ENCODE results near the gene HEBP1.

Gene HEBP1

DNA sequence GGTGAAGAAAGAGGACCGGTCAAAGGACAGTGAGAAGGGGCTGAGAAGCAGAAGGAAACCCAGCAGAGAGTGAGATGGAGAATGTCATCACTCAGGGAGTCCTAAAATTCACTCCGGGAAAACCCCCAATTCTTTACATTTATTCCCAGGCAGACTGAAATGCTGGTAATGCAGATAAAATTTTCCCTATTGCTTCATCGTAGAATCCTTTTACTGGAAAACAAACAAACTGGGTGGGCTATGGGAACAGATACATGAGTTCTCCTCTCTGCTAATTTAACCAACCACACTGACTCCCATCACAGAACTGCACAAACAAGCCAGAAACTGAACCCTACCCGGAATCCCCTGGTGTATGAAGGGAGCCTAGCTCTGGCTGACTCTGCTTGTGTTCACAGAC is 20.9 kb downstream of the HEBP1 start:
- no peak overlapping the region for H4K91ac ChIP-seq (ENCODE audit: low read length)
- peak; percentile 89 for DNase-seq
- H2BK120ac ChIP-seq (ENCODE audit: low read depth, low read length), result no peak overlapping the region
- WGBS, result 81% methylated on average over 4 of the region's 4 CpGs
- peak overlapping the region in 1 of 2 experiments; percentile 45 for H2BK12ac ChIP-seq (ENCODE audit: low read length in 2 of 2)
- H3K36me3 ChIP-seq (ENCODE audit: control insufficient read depth in 1 of 2, insufficient read depth in 2 of 2, low read depth in 1 of 2, low read length in 2 of 2), result peaks cover 27 to 66% of the 10 kb centered on the region in 2 experiments
- no peak overlapping the region for H3K4me2 ChIP-seq (ENCODE audit: low read length, poor library complexity, severe bottlenecking)
- H3K9me3 ChIP-seq (ENCODE audit: control insufficient read depth, low read length), result no peaks in the 10 kb centered on the region
- H3K18ac ChIP-seq (ENCODE audit: low read depth in 1 of 2, low read length in 2 of 2), result peak overlapping the region; percentile 34 to 44
- no peak overlapping the region for H2BK15ac ChIP-seq (ENCODE audit: low read depth, poor library complexity, severe bottlenecking)
- no peak overlapping the region for H2BK5ac ChIP-seq (ENCODE audit: low read depth, low read length, poor library complexity, severe bottlenecking)
- no peaks in the 10 kb centered on the region for H3K27me3 ChIP-seq (ENCODE audit: control insufficient read depth in 1 of 2, insufficient read depth in 1 of 2, low read length in 2 of 2)
- peak overlapping the region; percentile 90 for H3K9ac ChIP-seq (ENCODE audit: low read length)
- H2AFZ ChIP-seq (ENCODE audit: low read depth, low read length), result no peak overlapping the region
- peak overlapping the region; percentile 4 for H2AK5ac ChIP-seq (ENCODE audit: low read length, severe bottlenecking)
- H4K8ac ChIP-seq (ENCODE audit: low read length), result no peak overlapping the region
- H3K23ac ChIP-seq (ENCODE audit: low read length in 2 of 2), result no peak overlapping the region
- H3K27ac ChIP-seq (ENCODE audit: low read length, poor library complexity, severe bottlenecking), result peak overlapping the region; percentile 60
- H3K79me1 ChIP-seq (replicated peaks; ENCODE audit: low read length, poor library complexity, severe bottlenecking), result peaks cover 27% of the 10 kb centered on the region
- peak overlapping the region in 1 of 2 experiments; percentile 5 for H3K4me3 ChIP-seq (ENCODE audit: insufficient read depth in 1 of 2, low read depth in 1 of 2, low read length in 2 of 2)
- H3K4me1 ChIP-seq (ENCODE audit: control insufficient read depth, insufficient read depth, low read depth, low read length), result peaks cover 13% of the 10 kb centered on the region
- peak overlapping the region in 1 of 2 experiments; percentile 53 for H3K14ac ChIP-seq (ENCODE audit: low read length in 2 of 2)
- H3K4ac ChIP-seq (ENCODE audit: low read depth in 1 of 2, low read length in 2 of 2), result peak overlapping the region in 1 of 2 experiments; percentile 9

DNA sequence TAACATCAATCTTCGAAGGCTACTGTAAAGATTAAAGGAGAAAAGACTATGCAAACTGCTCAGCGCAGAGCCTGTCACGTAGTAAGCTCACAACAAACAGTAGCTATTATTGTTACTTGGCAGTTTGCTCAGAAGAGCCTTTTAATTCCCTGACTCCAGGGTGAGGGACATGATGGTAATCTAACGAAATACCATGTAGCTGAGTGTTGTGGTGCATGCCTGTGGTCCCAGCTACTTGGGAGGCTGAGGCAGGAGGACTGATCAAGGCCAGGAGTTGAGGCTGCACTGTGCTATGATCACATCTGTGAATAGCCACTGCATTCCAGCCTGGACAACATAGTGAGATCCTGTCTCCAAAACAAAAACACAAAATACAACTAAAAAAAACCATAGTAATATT is 22.8 kb downstream of the HEBP1 start:
- Histone ChIP-seq H2BK5ac (ENCODE audit: low read depth, low read length, poor library complexity, severe bottlenecking) (no peak overlapping the region), H3K14ac (ENCODE audit: low read length in 2 of 2) (no peak overlapping the region), H3K79me1 (replicated peaks; ENCODE audit: low read length, poor library complexity, severe bottlenecking) (peaks cover 24% of the 10 kb centered on the region), H3K4me2 (ENCODE audit: low read length, poor library complexity, severe bottlenecking) (no peak overlapping the region), H3K9ac (ENCODE audit: low read length) (peak overlapping the region; percentile 61), H3K36me3 (ENCODE audit: control insufficient read depth in 1 of 2, insufficient read depth in 2 of 2, low read depth in 1 of 2, low read length in 2 of 2) (peaks cover 32 to 69% of the 10 kb centered on the region in 2 experiments), H3K4me3 (ENCODE audit: insufficient read depth in 1 of 2, low read depth in 1 of 2, low read length in 2 of 2) (no peak overlapping the region), H2AK5ac (ENCODE audit: low read length, severe bottlenecking) (no peak overlapping the region), H3K9me3 (ENCODE audit: control insufficient read depth, low read length) (no peaks in the 10 kb centered on the region), H2BK12ac (ENCODE audit: low read length in 2 of 2) (no peak overlapping the region), H3K4me1 (ENCODE audit: control insufficient read depth, insufficient read depth, low read depth, low read length) (peaks cover 13% of the 10 kb centered on the region), H3K23ac (ENCODE audit: low read length in 2 of 2) (no peak overlapping the region), H2AFZ (ENCODE audit: low read depth, low read length) (no peak overlapping the region), H3K4ac (ENCODE audit: low read depth in 1 of 2, low read length in 2 of 2) (no peak overlapping the region), H3K27me3 (ENCODE audit: control insufficient read depth in 1 of 2, insufficient read depth in 1 of 2, low read length in 2 of 2) (no peaks in the 10 kb centered on the region), H3K18ac (ENCODE audit: low read depth in 1 of 2, low read length in 2 of 2) (no peak overlapping the region), H4K91ac (ENCODE audit: low read length) (no peak overlapping the region), H2BK15ac (ENCODE audit: low read depth, poor library complexity, severe bottlenecking) (no peak overlapping the region), H2BK120ac (ENCODE audit: low read depth, low read length) (no peak overlapping the region), H4K8ac (ENCODE audit: low read length) (no peak overlapping the region), H3K27ac (ENCODE audit: low read length, poor library complexity, severe bottlenecking) (no peak overlapping the region)
- 93% methylated on average over 4 of the region's 4 CpGs for WGBS
- no peak for DNase-seq

DNA sequence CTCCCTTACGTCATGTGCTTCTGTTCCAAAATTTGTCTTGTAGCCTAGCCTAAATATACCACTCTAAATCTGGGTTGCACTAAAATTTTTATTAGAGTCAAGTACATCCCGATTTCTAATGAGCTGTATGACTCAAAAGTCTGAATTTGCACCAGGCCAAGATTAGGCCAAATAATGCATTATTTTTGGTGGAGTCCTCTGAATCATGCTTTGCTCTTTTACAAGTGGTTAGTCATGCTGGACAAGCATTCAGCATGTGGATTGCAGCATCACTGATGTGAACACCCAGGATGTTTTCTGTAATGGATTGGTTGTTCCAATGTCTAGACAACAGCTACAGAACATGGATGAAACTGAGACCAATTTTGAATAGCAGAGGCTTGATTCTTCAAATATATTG is 23.7 kb downstream of the HEBP1 start:
- Histone ChIP-seq H2BK12ac (ENCODE audit: low read length in 2 of 2) (no peak overlapping the region), H4K8ac (ENCODE audit: low read length) (no peak overlapping the region), H4K91ac (ENCODE audit: low read length) (no peak overlapping the region), H2BK15ac (ENCODE audit: low read depth, poor library complexity, severe bottlenecking) (no peak overlapping the region), H3K36me3 (ENCODE audit: control insufficient read depth in 1 of 2, insufficient read depth in 2 of 2, low read depth in 1 of 2, low read length in 2 of 2) (peaks cover 28 to 69% of the 10 kb centered on the region in 2 experiments), H3K14ac (ENCODE audit: low read length in 2 of 2) (no peak overlapping the region), H3K27ac (ENCODE audit: low read length, poor library complexity, severe bottlenecking) (peak overlapping the region; percentile 37), H3K4me1 (ENCODE audit: control insufficient read depth, insufficient read depth, low read depth, low read length) (peaks cover 13% of the 10 kb centered on the region), H2AFZ (ENCODE audit: low read depth, low read length) (no peak overlapping the region), H3K9ac (ENCODE audit: low read length) (peak overlapping the region; percentile 87), H3K79me1 (replicated peaks; ENCODE audit: low read length, poor library complexity, severe bottlenecking) (peaks cover 19% of the 10 kb centered on the region), H3K18ac (ENCODE audit: low read depth in 1 of 2, low read length in 2 of 2) (no peak overlapping the region), H3K4ac (ENCODE audit: low read depth in 1 of 2, low read length in 2 of 2) (no peak overlapping the region), H2BK5ac (ENCODE audit: low read depth, low read length, poor library complexity, severe bottlenecking) (no peak overlapping the region), H3K27me3 (ENCODE audit: control insufficient read depth in 1 of 2, insufficient read depth in 1 of 2, low read length in 2 of 2) (no peaks in the 10 kb centered on the region), H3K9me3 (ENCODE audit: control insufficient read depth, low read length) (no peaks in the 10 kb centered on the region), H3K4me3 (ENCODE audit: insufficient read depth in 1 of 2, low read depth in 1 of 2, low read length in 2 of 2) (no peak overlapping the region), H3K4me2 (ENCODE audit: low read length, poor library complexity, severe bottlenecking) (no peak overlapping the region), H2BK120ac (ENCODE audit: low read depth, low read length) (no peak overlapping the region), H2AK5ac (ENCODE audit: low read length, severe bottlenecking) (no peak overlapping the region), H3K23ac (ENCODE audit: low read length in 2 of 2) (no peak overlapping the region)
- 65% methylated on average over 2 of the region's 2 CpGs for WGBS
- peak; percentile 94 for DNase-seq

DNA sequence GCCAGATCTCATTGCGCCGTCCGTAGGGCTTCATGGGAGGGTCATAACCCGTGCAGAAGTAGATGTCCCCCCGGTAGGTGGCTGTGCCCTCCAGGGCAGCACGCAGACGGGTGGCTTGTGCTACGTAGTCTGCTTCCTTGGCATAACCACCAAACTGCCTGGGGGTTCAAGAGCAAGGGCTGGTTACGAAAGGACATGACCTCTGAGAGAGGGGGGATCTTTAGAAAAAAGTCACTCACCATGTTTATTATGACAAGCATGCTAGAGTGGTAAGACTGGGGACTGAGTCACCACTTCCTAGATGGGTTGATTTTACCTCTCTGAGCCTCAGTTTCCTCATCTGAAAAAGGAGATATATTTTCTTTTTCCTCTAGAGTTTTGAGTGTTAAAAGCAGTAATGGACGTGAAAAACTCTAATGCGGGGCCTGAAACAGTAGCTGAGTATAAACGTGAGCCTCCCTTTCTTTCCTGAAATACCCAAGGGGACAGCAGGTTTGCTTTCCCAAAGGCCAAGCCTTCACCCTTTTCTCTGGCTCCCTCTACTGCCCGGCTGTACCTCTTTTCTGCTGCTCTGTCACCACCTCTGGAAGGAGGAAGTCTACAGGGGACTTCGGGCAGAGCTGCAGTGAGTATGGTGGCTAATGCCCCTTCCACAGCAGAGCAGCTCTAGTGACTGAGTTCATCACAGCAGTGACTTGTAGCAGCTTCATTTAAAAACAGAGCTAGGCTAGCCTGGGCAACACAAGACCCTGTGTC is 24.6 kb downstream of the HEBP1 start:
- Histone ChIP-seq H3K4me3 (ENCODE audit: insufficient read depth in 1 of 2, low read depth in 1 of 2, low read length in 2 of 2) (no peak overlapping the region), H2AK5ac (ENCODE audit: low read length, severe bottlenecking) (peak overlapping the region; percentile 24), H4K91ac (ENCODE audit: low read length) (no peak overlapping the region), H3K9me3 (ENCODE audit: control insufficient read depth, low read length) (no peaks in the 10 kb centered on the region), H2BK120ac (ENCODE audit: low read depth, low read length) (no peak overlapping the region), H3K27me3 (ENCODE audit: control insufficient read depth in 1 of 2, insufficient read depth in 1 of 2, low read length in 2 of 2) (no peaks in the 10 kb centered on the region), H3K14ac (ENCODE audit: low read length in 2 of 2) (peak overlapping the region in 1 of 2 experiments; percentile 49), H3K9ac (ENCODE audit: low read length) (peak overlapping the region; percentile 87), H3K79me1 (replicated peaks; ENCODE audit: low read length, poor library complexity, severe bottlenecking) (peaks cover 11% of the 10 kb centered on the region), H2AFZ (ENCODE audit: low read depth, low read length) (no peak overlapping the region), H2BK5ac (ENCODE audit: low read depth, low read length, poor library complexity, severe bottlenecking) (no peak overlapping the region), H2BK15ac (ENCODE audit: low read depth, poor library complexity, severe bottlenecking) (no peak overlapping the region), H3K4me1 (ENCODE audit: control insufficient read depth, insufficient read depth, low read depth, low read length) (peaks cover 12% of the 10 kb centered on the region), H4K8ac (ENCODE audit: low read length) (peak overlapping the region; percentile 59), H3K4ac (ENCODE audit: low read depth in 1 of 2, low read length in 2 of 2) (no peak overlapping the region), H3K23ac (ENCODE audit: low read length in 2 of 2) (no peak overlapping the region), H3K27ac (ENCODE audit: low read length, poor library complexity, severe bottlenecking) (peak overlapping the region; percentile 37), H3K18ac (ENCODE audit: low read depth in 1 of 2, low read length in 2 of 2) (peak overlapping the region; percentile 3 to 38), H3K4me2 (ENCODE audit: low read length, poor library complexity, severe bottlenecking) (no peak overlapping the region), H3K36me3 (ENCODE audit: control insufficient read depth in 1 of 2, insufficient read depth in 2 of 2, low read depth in 1 of 2, low read length in 2 of 2) (peaks cover 21 to 68% of the 10 kb centered on the region in 2 experiments), H2BK12ac (ENCODE audit: low read length in 2 of 2) (peak overlapping the region in 1 of 2 experiments; percentile 23)
- DNase-seq, result peak; percentile 56
- 86% methylated on average over 14 of the region's 14 CpGs for WGBS

Data from mesenchymal stem cell (in vitro differentiated cells and primary cell).